ENCODE data around the gene SDK2.

- TF ChIP-seq ZNF398 (CRISPR knock-in tag; IDR thresholded peaks at IDR 0.05) (no peak), POLR2AphosphoS5 (IDR thresholded peaks at IDR 0.05; ENCODE audit: control insufficient read depth, insufficient read depth, low read depth, low read length) (peak; percentile 60; the same call in 1 of the 2 replicates), ZBTB49 (CRISPR knock-in tag; IDR thresholded peaks at IDR 0.05; ENCODE audit: borderline replicate concordance) (no peak), CHD2 (IDR thresholded peaks at IDR 0.05; ENCODE audit: low read depth, low read length) (no peak), ZNF274 (IDR thresholded peaks at IDR 0.05; ENCODE audit: borderline replicate concordance, low read depth, low read length) (no peak), ZNF639 (CRISPR knock-in tag; conservative IDR thresholded peaks at IDR 0.05 in 1 of 2, IDR thresholded peaks at IDR 0.05 in 1 of 2) (no peak), HBP1 (CRISPR knock-in tag; IDR thresholded peaks at IDR 0.05) (no peak), ZNF217 (CRISPR knock-in tag; IDR thresholded peaks at IDR 0.05) (no peak), MYBL2 (IDR thresholded peaks at IDR 0.05; ENCODE audit: low read depth) (no peak), MYBL2 (CRISPR knock-in tag; IDR thresholded peaks at IDR 0.05; ENCODE audit: borderline replicate concordance) (no peak), HDAC6 (IDR thresholded peaks at IDR 0.05; ENCODE audit: low read depth, low read length) (no peak), BRF2 (IDR thresholded peaks at IDR 0.05; ENCODE audit: borderline replicate concordance, insufficient read depth, insufficient read length) (no peak)
These were observed 334.3 kb downstream of the SDK2 start for GRCh38 chr17:73309727-73310596.

Measured in K562 (cell line).